Measurements from ENCODE around the gene FAAP20.

FAAP20 gene

DNA sequence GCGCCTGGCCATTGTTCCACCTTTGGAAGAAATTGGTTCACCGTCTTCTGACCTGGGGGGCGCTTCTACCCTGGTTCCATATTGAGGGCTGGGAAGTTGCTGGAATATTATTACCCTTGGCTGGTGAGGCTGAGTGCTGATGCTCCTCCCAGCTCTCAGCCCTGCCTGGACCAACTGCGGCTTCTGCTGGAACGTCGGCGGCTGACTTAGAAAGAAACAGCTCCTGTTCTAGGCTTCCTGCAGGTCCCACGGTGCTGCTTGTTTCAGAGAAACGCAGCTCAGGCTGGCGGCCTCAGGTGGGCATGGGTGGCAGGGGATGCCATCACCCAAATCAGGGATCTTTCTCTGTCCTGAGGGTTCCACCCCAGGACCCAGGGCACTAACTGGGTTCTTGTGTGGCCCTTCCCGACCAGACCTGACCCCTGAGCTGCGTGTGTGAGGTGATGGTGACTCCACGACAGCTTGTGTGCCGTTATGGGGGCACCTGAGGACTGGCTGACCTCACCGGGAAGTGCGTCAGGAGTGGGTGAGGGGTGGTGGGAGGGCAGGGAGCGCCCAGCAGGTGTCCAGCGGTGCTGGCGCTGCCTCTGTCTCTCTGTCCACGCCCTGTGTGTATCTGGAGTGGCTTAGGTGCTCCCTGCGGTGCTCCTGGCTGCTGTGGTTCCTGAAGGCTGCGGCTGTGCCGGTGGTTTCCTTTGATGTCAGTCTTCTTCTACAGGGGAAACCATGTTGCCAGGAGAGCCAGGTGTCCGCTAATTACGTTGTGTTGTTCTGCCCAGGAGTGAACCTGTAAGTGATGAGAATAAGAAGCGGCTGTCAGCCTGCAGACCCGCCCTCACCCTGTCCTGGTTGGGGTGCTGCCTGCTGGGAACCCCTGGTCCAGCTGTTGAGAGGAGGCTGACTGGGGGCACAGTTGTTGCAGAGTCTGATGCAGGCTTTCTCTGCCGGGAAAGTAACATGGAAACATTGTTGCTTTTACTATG lies 42.4 kb upstream of the FAAP20 start:
- Histone ChIP-seq H3K27ac (ENCODE audit: insufficient read depth, low read depth, low read length, poor library complexity, severe bottlenecking) (no peak overlapping the region), H3K27me3 (ENCODE audit: control insufficient read depth, insufficient read depth, low read length, poor library complexity, severe bottlenecking) (no peaks in the 10 kb centered on the region), H3K4me1 (ENCODE audit: control insufficient read depth, insufficient read depth, low read length) (peaks cover 32% of the 10 kb centered on the region), H3K4me3 (ENCODE audit: insufficient read depth, low read depth, low read length) (no peak overlapping the region), H3K36me3 (ENCODE audit: control insufficient read depth, insufficient read depth, low read length) (no peaks in the 10 kb centered on the region), H3K9me3 (ENCODE audit: control insufficient read depth, low read length) (no peaks in the 10 kb centered on the region)
- 85 to 88% methylated on average over 28 of the region's 28 CpGs for WGBS, 2 experiments

DNA sequence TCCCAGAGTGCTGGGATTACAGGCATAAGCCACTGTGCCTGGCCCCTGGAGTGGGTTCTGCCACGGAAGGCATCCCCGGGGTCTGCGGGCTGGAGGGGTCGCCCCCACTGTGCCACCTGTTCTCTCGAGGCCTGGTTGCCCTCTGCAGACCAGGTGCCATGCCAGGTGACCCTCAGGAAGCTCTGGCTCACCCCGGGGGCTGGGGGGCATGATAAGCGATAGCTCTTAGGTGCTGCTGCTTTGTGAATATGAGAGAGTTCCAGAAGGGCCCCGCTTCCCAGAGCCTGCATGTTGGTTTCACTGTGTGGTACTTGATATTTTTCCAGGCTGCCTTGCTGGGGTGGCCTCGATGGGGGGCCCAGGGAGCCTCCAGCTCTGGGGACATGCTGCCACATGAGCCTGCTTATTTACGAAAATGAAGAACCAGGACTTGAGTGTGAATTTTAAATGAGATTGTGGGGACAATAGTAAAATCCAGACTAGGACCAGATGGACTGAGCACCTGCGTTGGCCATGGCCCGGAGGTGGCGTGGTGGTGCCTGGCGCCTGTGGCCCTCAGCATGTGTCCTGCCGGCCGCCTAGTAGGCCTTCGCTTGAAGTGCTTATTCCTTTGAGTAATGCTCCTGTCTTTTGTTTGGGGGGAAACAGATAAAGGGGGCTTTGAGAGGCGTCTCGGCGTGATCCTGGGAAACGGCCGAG lies 40.9 kb upstream of the FAAP20 start:
- Histone ChIP-seq H3K9me3 (ENCODE audit: control insufficient read depth, low read length) (no peaks in the 10 kb centered on the region), H3K36me3 (ENCODE audit: control insufficient read depth, insufficient read depth, low read length) (no peaks in the 10 kb centered on the region), H3K27me3 (ENCODE audit: control insufficient read depth, insufficient read depth, low read length, poor library complexity, severe bottlenecking) (no peaks in the 10 kb centered on the region), H3K4me1 (ENCODE audit: control insufficient read depth, insufficient read depth, low read length) (peaks cover 44% of the 10 kb centered on the region), H3K27ac (ENCODE audit: insufficient read depth, low read depth, low read length, poor library complexity, severe bottlenecking) (no peak overlapping the region), H3K4me3 (ENCODE audit: insufficient read depth, low read depth, low read length) (no peak overlapping the region)
- WGBS, 2 experiments = 93% methylated on average over 22 of the region's 22 CpGs

DNA sequence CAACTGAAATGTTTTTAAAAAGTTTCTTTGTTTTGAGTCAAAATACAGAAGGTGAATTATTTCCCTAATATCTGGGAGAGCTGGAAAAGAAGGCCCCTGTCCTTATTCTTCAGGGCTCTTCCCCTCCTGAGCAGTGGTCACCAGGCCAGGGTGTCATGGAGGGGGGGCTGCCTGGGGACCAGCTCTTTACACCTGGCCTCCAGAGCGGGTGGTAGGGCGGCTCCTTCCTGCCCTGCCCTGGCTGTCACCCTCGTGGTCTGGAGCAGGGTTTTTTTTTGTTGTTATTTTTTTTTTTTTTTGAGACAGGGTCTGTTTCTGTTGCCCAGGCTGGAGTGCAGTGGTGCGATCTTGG lies 40.2 kb upstream of the FAAP20 start:
- H3K27ac ChIP-seq (ENCODE audit: insufficient read depth, low read depth, low read length, poor library complexity, severe bottlenecking) = no peak overlapping the region

DNA sequence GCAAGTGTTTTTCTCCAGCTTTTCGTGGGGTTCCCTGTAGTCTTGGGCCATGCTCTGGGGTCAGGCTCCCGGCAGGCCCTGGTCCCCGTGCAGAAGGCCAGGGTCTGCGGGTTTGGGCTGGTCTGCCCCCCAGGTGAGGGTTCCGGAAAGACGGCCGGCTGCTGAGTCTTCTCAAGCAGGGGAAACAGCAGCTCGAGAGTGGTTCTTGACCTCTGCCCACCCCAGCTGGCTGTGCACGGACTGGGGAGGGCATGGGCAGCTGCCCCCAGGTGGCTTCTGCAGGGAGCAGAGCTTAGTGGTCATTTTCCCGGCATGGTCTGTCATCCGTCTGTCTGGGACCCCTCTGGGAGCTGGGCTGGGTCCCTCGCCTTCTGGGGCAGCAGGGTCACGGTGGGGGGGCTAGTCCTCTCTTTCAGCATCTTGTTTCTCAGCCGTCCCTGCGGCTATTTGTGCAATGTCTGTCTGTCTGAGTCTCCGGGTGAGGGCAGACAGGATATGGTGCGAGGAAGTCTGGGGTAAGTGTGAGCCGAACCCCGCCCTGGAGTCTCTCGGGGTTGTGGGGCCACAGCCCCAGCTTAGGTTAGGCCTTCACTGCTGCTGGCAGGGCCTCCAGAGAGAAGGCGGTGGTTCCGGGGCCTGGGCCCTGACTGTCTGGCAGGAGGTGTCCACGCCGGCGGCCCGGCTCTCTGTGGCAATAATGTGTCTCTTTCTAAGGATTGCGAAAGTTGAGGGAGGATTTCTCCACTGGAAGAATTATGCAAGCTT lies 39.6 kb upstream of the FAAP20 start:
- Histone ChIP-seq H3K27ac (ENCODE audit: insufficient read depth, low read depth, low read length, poor library complexity, severe bottlenecking) (no peak overlapping the region), H3K4me1 (ENCODE audit: control insufficient read depth, insufficient read depth, low read length) (peaks cover 44% of the 10 kb centered on the region), H3K27me3 (ENCODE audit: control insufficient read depth, insufficient read depth, low read length, poor library complexity, severe bottlenecking) (no peaks in the 10 kb centered on the region), H3K36me3 (ENCODE audit: control insufficient read depth, insufficient read depth, low read length) (no peaks in the 10 kb centered on the region), H3K9me3 (ENCODE audit: control insufficient read depth, low read length) (no peaks in the 10 kb centered on the region), H3K4me3 (ENCODE audit: insufficient read depth, low read depth, low read length) (no peak overlapping the region)
- 86 to 87% methylated on average over 27 of the region's 27 CpGs for WGBS, 2 experiments

More for the DNA sequence above, 40.2 kb upstream of the FAAP20 start:
- Histone ChIP-seq H3K36me3 (ENCODE audit: control insufficient read depth, insufficient read depth, low read length) (no peaks in the 10 kb centered on the region), H3K4me3 (ENCODE audit: insufficient read depth, low read depth, low read length) (no peak overlapping the region), H3K9me3 (ENCODE audit: control insufficient read depth, low read length) (no peaks in the 10 kb centered on the region), H3K4me1 (ENCODE audit: control insufficient read depth, insufficient read depth, low read length) (peaks cover 44% of the 10 kb centered on the region), H3K27me3 (ENCODE audit: control insufficient read depth, insufficient read depth, low read length, poor library complexity, severe bottlenecking) (no peaks in the 10 kb centered on the region)
- WGBS, 2 experiments = 89 to 90% methylated on average over 4 of the region's 4 CpGs

DNA sequence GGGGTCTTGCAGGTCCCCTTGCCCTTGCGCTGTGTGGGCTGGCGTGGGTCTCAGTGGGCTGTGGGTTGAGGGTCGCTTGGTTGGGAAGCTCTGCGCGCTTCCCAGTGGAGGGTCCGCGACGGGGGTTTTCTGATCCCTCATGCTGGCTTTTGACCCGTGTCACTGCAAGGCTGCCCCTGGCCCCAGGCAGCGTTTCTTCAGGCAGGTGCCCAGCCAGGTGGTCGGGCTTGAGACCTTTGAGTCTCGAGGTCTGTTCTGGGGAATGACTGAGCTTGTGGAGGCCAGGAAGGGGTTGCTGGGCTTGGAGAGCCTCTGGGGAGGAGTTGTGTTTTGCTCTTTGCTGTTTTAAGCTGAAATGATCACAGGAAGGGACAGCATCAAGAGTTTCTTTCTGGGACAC lies 38.9 kb upstream of the FAAP20 start:
- H3K9me3 ChIP-seq (ENCODE audit: control insufficient read depth, low read length) = no peaks in the 10 kb centered on the region
- no peak overlapping the region for H3K4me3 ChIP-seq (ENCODE audit: insufficient read depth, low read depth, low read length)
- WGBS, 2 experiments = 86 to 89% methylated on average over 12 of the region's 12 CpGs
- no peaks in the 10 kb centered on the region for H3K27me3 ChIP-seq (ENCODE audit: control insufficient read depth, insufficient read depth, low read length, poor library complexity, severe bottlenecking)
- peaks cover 44% of the 10 kb centered on the region for H3K4me1 ChIP-seq (ENCODE audit: control insufficient read depth, insufficient read depth, low read length)
- H3K36me3 ChIP-seq (ENCODE audit: control insufficient read depth, insufficient read depth, low read length) = no peaks in the 10 kb centered on the region
- H3K27ac ChIP-seq (ENCODE audit: insufficient read depth, low read depth, low read length, poor library complexity, severe bottlenecking) = no peak overlapping the region

DNA sequence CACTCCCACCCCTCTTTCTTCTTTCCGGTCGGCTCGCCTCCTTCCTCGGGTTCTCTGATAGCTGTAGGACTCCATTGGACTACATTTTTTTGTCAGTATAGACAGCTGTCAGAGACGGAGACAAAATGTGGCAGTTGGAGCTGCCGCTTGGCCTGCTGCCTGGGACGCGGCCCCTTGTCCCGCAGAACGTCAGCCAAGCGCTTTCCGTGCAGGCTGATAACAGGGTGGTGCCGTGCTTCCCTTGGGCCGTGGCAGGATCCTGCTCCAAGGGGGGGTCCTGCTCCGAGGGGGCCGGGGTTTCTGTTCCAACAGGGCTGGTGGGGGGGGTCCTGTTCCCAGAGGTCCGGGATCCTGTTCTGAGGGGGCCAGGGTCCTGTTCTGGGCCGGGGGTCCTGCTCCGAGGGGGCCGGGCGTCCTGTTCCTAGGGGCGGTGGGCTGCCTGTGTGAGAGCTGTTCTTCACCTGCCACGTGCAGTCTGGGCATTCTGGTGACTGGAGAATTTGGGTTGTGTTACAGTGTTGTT lies 38.4 kb upstream of the FAAP20 start:
- H3K27me3 ChIP-seq (ENCODE audit: control insufficient read depth, insufficient read depth, low read length, poor library complexity, severe bottlenecking) = no peaks in the 10 kb centered on the region
- H3K4me1 ChIP-seq (ENCODE audit: control insufficient read depth, insufficient read depth, low read length) = peaks cover 44% of the 10 kb centered on the region
- 90 to 91% methylated on average over 23 of the region's 23 CpGs for WGBS, 2 experiments
- H3K36me3 ChIP-seq (ENCODE audit: control insufficient read depth, insufficient read depth, low read length) = no peaks in the 10 kb centered on the region
- H3K9me3 ChIP-seq (ENCODE audit: control insufficient read depth, low read length) = no peaks in the 10 kb centered on the region
- H3K4me3 ChIP-seq (ENCODE audit: insufficient read depth, low read depth, low read length) = no peak overlapping the region
- no peak overlapping the region for H3K27ac ChIP-seq (ENCODE audit: insufficient read depth, low read depth, low read length, poor library complexity, severe bottlenecking)

DNA sequence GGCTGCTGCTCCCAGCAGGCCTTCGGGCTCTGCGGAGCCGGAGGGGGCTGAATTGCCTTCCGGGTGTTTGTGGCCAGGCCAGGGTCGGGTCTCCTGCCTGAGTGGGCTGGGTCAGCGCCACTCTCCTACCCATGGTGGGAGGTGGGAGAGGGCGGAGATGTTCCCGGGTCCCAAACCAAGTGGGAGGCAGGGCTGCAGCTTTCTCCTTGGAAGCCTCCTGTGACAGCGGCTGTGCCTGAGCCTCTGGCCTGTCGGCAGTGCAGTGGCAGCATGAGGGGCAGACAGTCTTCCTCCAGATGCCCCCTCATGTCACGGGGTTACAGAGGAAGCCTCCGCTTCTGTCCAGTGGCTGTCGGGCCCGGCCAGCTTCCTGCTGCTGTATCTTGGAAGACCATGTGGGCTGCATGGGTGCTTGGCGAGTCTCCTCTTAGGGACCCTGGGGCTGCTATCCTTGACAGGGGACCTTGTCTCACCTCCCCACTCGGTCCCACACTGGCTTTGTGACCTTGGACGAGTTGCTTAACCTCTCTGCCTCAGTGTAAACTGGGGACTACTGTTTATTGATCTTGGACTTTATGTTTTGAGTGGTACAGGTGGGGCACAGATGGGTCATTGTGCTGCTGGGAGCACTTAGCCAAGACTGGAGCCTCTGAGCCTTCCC lies 37.8 kb upstream of the FAAP20 start:
- no peaks in the 10 kb centered on the region for H3K27me3 ChIP-seq (ENCODE audit: control insufficient read depth, insufficient read depth, low read length, poor library complexity, severe bottlenecking)
- 84 to 89% methylated on average over 17 of the region's 17 CpGs for WGBS, 2 experiments
- no peaks in the 10 kb centered on the region for H3K9me3 ChIP-seq (ENCODE audit: control insufficient read depth, low read length)
- H3K4me1 ChIP-seq (ENCODE audit: control insufficient read depth, insufficient read depth, low read length) = peaks cover 44% of the 10 kb centered on the region
- no peaks in the 10 kb centered on the region for H3K36me3 ChIP-seq (ENCODE audit: control insufficient read depth, insufficient read depth, low read length)
- H3K27ac ChIP-seq (ENCODE audit: insufficient read depth, low read depth, low read length, poor library complexity, severe bottlenecking) = no peak overlapping the region
- no peak overlapping the region for H3K4me3 ChIP-seq (ENCODE audit: insufficient read depth, low read depth, low read length)

DNA sequence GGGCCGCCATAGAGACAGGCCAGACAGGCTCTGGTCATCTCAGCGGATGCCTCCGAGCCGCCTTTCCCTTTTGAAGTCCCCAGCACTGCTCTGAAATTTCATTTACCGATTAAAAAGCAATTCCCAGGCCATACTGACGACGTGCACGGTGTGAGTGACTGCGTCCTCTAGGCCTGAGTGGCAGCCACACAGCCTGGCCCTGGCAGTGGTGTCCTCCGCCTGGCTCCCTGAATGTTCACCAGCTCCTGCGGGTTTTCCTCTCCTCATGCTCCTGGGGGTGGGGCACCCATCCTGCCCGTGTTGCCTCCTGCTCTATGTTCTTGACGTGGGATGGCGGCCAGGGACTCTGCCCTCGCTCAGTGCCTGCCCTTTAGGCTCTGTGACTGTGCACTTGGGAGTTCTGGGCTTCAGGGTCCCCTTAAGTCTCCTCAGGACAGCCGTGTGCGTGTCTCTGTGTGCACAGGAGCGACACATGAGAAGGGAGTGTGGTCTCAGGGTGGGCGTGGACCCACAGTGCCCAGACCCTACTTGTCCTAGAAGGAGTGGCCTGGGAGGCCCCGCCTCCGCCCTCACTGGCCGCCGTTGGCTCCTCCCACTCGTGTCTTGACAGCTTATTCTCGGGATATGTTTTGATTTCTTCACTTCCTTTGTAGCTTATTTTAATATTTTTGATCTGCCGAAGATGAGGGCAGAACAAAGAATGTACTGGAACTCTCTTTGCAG lies 37.1 kb upstream of the FAAP20 start:
- Histone ChIP-seq H3K9me3 (ENCODE audit: control insufficient read depth, low read length) (no peaks in the 10 kb centered on the region), H3K36me3 (ENCODE audit: control insufficient read depth, insufficient read depth, low read length) (no peaks in the 10 kb centered on the region), H3K4me1 (ENCODE audit: control insufficient read depth, insufficient read depth, low read length) (peaks cover 39% of the 10 kb centered on the region), H3K4me3 (ENCODE audit: insufficient read depth, low read depth, low read length) (peak overlapping the region; percentile 69), H3K27me3 (ENCODE audit: control insufficient read depth, insufficient read depth, low read length, poor library complexity, severe bottlenecking) (peaks cover 3% of the 10 kb centered on the region), H3K27ac (ENCODE audit: insufficient read depth, low read depth, low read length, poor library complexity, severe bottlenecking) (no peak overlapping the region)
- 64 to 65% methylated on average over 26 of the region's 26 CpGs for WGBS, 2 experiments

DNA sequence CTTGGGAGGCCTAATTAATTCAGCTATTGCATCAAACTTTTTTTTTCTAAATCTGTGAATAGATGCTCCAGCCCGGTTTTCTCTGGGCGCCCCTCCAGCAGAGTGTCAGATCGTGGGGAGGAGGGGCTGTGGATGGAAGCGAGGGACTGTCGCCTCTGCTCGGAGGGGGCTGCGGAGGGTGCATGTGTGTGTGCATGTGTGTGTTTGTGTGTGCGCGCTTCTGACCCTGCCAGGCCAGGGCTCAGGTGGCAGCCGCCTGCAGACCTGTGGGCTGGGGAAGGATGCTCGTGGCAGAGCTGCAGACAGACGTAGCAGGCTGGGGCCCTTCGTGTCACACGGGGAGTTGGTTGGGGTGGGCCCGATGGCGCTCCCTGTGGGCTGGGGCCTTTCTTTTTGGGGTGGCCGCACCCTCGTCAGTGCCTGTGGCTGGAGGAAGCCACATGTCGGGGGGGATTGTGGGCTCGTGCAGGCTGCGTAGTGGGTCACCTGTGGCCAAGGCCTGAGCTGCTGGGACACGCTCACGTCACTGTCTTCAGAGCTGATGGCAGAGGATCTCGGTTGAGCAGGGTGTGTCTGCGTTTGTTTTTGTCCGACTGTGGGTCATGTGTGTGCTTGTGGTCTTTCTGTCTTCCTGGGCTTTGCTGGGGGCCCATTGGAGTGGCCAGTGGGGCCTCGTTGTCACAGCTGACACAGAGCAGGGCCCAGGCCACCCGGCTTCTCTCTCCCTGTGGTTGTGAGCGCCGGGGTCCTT lies 36.4 kb upstream of the FAAP20 start:
- Histone ChIP-seq H3K4me3 (ENCODE audit: insufficient read depth, low read depth, low read length) (peak overlapping the region; percentile 69), H3K9me3 (ENCODE audit: control insufficient read depth, low read length) (no peaks in the 10 kb centered on the region), H3K27ac (ENCODE audit: insufficient read depth, low read depth, low read length, poor library complexity, severe bottlenecking) (no peak overlapping the region), H3K4me1 (ENCODE audit: control insufficient read depth, insufficient read depth, low read length) (peaks cover 42% of the 10 kb centered on the region), H3K36me3 (ENCODE audit: control insufficient read depth, insufficient read depth, low read length) (no peaks in the 10 kb centered on the region), H3K27me3 (ENCODE audit: control insufficient read depth, insufficient read depth, low read length, poor library complexity, severe bottlenecking) (peaks cover 10% of the 10 kb centered on the region)
- WGBS, 2 experiments = 55% methylated on average over 30 of the region's 30 CpGs
